Activated T-cell treated with anti-CD3 and anti-CD28 coated beads, Interleukin-2, amount 50 U/mL, for 4 hours (primary cell): ENCODE measurements around the gene SRSF9. TPM values are rescaled to one million over a fixed set of nuclear protein-coding genes. Genes with fewer than 3 reads are reported as not detected.
"Not testable (repeated sequence)": the region's sequence is repeated elsewhere in the genome, so short reads cannot be mapped to it uniquely, and the experiment has no call there.

Experiments
- ATAC-seq, 2 donors: fragments of 200-7000 bp; cut with Tn5 transposase; one replicate each; pipeline ENCODE4 v1.10.0; 2021
- DNase-seq: peaks from one replicate; pipeline ENCODE4 v3.0.0-alpha.2; 2020
- H3K27me3 Mint-ChIP-seq: one replicate; pipeline ENCODE4 v1.8.0; 2021; ENCODE audit warnings: low read depth, mixed read lengths
- H3K36me3 Mint-ChIP-seq: one replicate; pipeline ENCODE4 v1.8.0; 2022; ENCODE audit warnings: mixed read lengths; ENCODE audit not compliant: insufficient read depth
- H3K4me1 Mint-ChIP-seq: one replicate; pipeline ENCODE4 v1.8.0; 2021; ENCODE audit warnings: low read depth, mixed read lengths
- H3K4me3 Mint-ChIP-seq: one replicate; pipeline ENCODE4 v1.8.0; 2021; ENCODE audit warnings: mild to moderate bottlenecking, moderate library complexity, mixed read lengths
- H3K9me3 Mint-ChIP-seq: one replicate; pipeline ENCODE4 v1.8.0; 2021; ENCODE audit warnings: mixed read lengths
- total RNA-seq, 3 donors: library from RNA; stranded (reverse); gene quantifications; one replicate each; pipeline ENCODE4 v1.2.1, GENCODE V29; 2021

SRSF9 gene
- total RNA-seq, 3 donors from 2014 or later: 259 to 288 (median 272) TPM

DNA sequence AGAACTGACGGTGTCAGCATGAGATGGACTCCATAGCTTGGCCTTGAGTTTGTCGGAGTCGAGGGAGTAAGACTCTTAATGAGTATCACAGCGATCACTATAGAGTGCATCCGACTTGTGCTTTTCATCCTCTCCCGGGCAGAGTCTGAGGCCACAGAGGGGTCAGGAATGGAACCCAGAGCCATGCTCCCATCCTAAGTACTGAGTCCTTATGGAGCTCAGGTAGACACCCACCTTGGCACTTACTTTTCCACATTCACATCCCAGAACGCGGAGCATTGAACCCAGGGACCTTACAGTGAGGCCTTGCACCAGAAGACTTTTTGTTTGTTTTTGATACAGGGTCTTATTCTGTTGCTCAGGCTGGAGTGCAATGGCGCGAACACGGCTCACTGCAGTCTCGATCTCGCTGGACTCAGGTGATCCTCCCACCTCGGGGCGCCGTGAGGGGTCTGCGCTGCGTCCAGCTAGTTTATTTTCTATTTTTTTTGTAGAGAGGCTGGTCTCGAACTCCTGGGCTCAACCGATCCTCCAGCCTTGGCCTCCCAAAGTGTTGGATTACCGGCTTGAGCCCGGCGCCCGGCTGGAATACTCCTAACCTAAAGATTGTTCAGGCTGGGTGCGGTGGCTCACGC is 719 bp upstream of the SRSF9 start:
- Mint-ChIP-seq H3K4me1 (peaks cover 38% of the 10 kb centered on the region), H3K27me3 (peaks cover 2% of the 10 kb centered on the region), H3K4me3 (peak overlapping the region; percentile 92), H3K36me3 (peaks cover 13% of the 10 kb centered on the region), H3K9me3 (no peaks in the 10 kb centered on the region)
- ATAC-seq (peak; percentile 23), DNase-seq (no peak)

DNA sequence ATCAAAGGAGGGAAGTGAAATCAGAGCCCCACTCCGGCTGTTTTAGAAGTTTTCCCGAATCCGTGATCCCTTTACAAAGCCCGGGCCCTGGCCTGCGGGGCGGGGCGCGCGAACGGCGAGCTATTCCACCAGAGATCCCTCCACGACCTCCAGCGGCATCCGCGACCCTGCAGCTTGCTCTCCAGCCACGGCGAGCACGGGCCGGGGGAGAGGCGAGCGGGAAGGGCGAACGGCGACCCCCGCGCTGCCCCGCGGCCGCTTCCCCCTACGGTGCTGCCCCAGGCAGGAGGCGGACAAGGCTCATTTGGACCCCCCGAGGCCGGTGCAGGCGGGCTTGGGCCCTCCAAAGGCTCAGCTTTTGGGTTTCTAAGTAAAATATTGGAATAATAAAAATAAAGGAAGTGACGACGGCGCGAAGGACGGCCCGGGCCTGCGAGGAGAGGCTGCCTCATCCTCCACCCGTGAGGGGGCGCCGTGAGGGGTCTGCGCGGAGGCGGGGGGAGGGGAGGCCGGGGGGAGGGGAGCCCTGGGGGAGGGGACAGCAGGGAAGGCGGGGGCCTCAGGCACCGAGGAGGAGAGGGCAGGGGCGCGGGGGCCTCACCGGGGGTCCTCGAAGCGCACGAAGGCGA is 613 bp downstream of the SRSF9 start:
- DNase-seq: peak; percentile 57
- ATAC-seq: peak; percentile 48 to 54

DNA sequence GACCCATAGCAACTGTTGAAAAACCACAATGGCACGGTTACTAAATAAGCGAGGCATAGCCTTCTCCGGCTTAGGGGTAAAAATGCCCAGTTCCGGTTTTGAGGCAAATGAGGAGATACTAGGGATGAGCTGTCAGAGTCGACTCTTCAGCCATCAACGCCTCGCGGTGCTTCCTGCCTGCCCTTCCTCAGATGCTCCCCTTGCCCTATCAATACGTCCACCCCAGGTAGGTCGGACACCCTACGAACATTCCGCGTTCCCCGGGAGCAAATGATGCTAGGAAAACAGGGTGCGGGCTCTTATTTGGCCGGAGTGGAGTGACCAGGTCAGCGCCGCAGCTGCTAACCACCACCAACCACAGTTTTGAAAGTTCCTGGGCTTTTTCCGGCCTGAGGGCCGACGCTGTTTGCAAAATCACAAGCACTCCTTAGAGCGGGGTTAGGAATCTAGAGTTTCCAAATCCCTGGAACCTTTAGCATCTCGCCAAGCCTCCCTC is 1.2 kb downstream of the SRSF9 start:
- peaks cover 36% of the 10 kb centered on the region for H3K4me1 Mint-ChIP-seq
- H3K27me3 Mint-ChIP-seq: no peaks in the 10 kb centered on the region
- peaks cover 28% of the 10 kb centered on the region for H3K36me3 Mint-ChIP-seq
- ATAC-seq: no peak
- DNase-seq: no peak
- peak overlapping the region; percentile 92 for H3K4me3 Mint-ChIP-seq
- no peaks in the 10 kb centered on the region for H3K9me3 Mint-ChIP-seq

More for the DNA sequence above, 613 bp downstream of the SRSF9 start:
- peak overlapping the region; percentile 92 for H3K4me3 Mint-ChIP-seq
- peaks cover 2% of the 10 kb centered on the region for H3K27me3 Mint-ChIP-seq
- H3K4me1 Mint-ChIP-seq: peaks cover 36% of the 10 kb centered on the region
- H3K36me3 Mint-ChIP-seq: peaks cover 23% of the 10 kb centered on the region
- no peaks in the 10 kb centered on the region for H3K9me3 Mint-ChIP-seq

- DNase-seq (no peak), ATAC-seq (no peak)
- H3K36me3 Mint-ChIP-seq: peaks cover 27% of the 10 kb centered on the region
- H3K9me3 Mint-ChIP-seq: no peaks in the 10 kb centered on the region
- H3K4me3 Mint-ChIP-seq: peak overlapping the region; percentile 92
- no peaks in the 10 kb centered on the region for H3K27me3 Mint-ChIP-seq
- peaks cover 32% of the 10 kb centered on the region for H3K4me1 Mint-ChIP-seq
Measured at GRCh38 chr12:120467439-120467838, 2.1 kb downstream of the SRSF9 start.

GRCh38 chr12:120466560-120467315 is 2.8 kb downstream of the SRSF9 start:
- ATAC-seq: no peak
- Mint-ChIP-seq H3K36me3 (peaks cover 30% of the 10 kb centered on the region), H3K27me3 (no peaks in the 10 kb centered on the region), H3K9me3 (no peaks in the 10 kb centered on the region), H3K4me3 (no peak overlapping the region), H3K4me1 (peaks cover 31% of the 10 kb centered on the region)
- DNase-seq: peak; percentile 24

DNA sequence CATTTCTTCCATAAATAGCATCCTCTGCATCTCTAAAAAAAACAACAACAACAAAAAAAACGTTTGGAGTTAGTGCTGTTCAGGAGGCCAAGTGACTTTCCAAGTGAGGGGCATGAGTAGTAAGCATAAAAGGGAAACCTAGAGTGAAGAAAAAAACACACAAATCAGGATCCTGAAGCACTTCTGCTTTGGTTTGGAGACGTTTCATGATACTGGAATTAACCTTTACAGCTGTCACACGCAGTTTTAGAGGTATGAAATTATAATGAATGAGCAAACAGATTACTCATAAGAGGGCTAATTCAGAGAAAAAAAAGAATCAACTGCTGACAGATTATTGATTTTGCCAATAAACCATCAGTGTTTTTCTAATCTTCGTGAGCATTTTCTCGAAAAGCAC is 3.8 kb downstream of the SRSF9 start:
- ATAC-seq (no peak), DNase-seq (no peak)
- peaks cover 31% of the 10 kb centered on the region for H3K4me1 Mint-ChIP-seq
- H3K9me3 Mint-ChIP-seq: no peaks in the 10 kb centered on the region
- H3K4me3 Mint-ChIP-seq: no peak overlapping the region
- H3K27me3 Mint-ChIP-seq: no peaks in the 10 kb centered on the region
- H3K36me3 Mint-ChIP-seq: peaks cover 34% of the 10 kb centered on the region

GRCh38 chr12:120463712-120464111 is 5.8 kb downstream of the SRSF9 start:
- H3K9me3 Mint-ChIP-seq: no peaks in the 10 kb centered on the region
- peaks cover 27% of the 10 kb centered on the region for H3K4me1 Mint-ChIP-seq
- H3K4me3 Mint-ChIP-seq: no peak overlapping the region
- no peak for DNase-seq
- no peaks in the 10 kb centered on the region for H3K27me3 Mint-ChIP-seq
- H3K36me3 Mint-ChIP-seq: peaks cover 47% of the 10 kb centered on the region
- no peak for ATAC-seq

DNA sequence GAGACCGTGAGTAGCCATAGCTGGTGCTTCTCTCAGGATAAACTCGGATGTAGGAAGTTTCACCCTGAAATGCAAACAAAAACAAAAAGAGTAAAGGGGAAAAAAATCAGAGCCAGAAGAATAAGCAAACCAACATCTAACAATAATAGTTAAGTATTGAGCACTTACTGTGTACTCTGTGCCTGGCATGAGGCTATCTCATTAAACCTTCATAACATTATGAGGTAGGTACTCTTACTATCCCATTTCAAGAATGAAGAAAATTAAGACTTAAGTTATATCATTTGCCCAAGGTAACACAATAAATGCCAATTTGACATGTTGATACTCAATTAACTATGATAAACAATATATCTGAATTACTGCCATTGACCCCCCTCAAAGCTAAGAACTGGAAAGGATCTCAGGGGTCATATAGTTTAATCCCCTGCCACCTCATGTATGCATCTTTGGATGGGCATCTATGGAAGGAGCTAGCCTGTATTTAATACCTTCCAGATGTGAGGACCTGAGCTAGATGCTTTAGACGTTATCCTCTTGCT is 7.4 kb downstream of the SRSF9 start:
- Mint-ChIP-seq H3K4me3 (no peak overlapping the region), H3K27me3 (no peaks in the 10 kb centered on the region), H3K9me3 (no peaks in the 10 kb centered on the region), H3K4me1 (peaks cover 17% of the 10 kb centered on the region), H3K36me3 (peaks cover 47% of the 10 kb centered on the region)
- DNase-seq (no peak), ATAC-seq (no peak)

GRCh38 chr12:120460157-120460556 is 9.4 kb downstream of the SRSF9 start:
- peaks cover 45% of the 10 kb centered on the region for H3K36me3 Mint-ChIP-seq
- H3K9me3 Mint-ChIP-seq: no peaks in the 10 kb centered on the region
- no peaks in the 10 kb centered on the region for H3K27me3 Mint-ChIP-seq
- DNase-seq (no peak), ATAC-seq (no peak)
- H3K4me1 Mint-ChIP-seq: no peaks in the 10 kb centered on the region
- no peak overlapping the region for H3K4me3 Mint-ChIP-seq

DNA sequence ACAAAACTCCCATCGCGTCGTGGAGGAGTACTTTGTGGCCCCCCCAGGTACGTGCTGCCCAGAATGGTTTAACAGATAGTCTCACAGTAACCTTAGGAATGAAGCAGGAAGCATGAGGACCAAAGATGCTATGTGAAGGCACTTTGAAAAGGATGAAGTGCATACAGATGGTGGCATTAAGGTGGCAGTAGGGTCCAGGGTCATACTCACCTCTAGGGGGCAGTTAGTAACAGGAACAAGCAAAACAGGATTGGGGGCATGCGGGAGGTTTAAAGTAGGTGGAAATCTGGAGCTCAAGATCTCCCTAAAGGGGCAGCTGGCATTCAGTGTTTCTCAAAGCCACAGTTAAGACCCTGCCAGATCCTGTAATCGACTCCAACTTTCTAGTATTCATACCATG is 12.4 kb downstream of the SRSF9 start:
- H3K9me3 Mint-ChIP-seq: no peaks in the 10 kb centered on the region
- H3K27me3 Mint-ChIP-seq: no peaks in the 10 kb centered on the region
- peaks cover 30% of the 10 kb centered on the region for H3K36me3 Mint-ChIP-seq
- peaks cover 7% of the 10 kb centered on the region for H3K4me1 Mint-ChIP-seq
- no peak overlapping the region for H3K4me3 Mint-ChIP-seq
- ATAC-seq (no peak), DNase-seq (no peak)

DNA sequence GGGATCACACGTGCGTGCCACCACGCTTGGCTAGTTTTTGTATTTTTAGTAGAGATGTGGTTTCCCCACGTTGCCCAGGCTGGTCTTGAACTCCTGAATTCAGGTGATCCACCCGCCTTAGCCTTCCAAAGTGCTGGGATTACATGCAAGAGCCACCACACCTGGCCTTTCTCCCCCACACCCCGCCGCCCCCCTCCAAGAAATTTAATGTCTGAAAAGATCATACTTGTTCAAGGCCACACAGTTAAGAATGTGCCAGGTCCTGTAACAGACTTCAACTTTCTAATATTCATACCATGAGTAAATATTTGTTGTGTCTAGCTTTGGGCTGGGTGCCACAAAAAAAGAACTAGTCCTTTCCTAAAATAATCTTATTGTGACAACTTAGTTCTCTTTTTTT is 14.2 kb downstream of the SRSF9 start:
- no peaks in the 10 kb centered on the region for H3K9me3 Mint-ChIP-seq
- ATAC-seq (no peak), DNase-seq (no peak)
- no peak overlapping the region for H3K4me3 Mint-ChIP-seq
- H3K36me3 Mint-ChIP-seq: peaks cover 26% of the 10 kb centered on the region
- H3K4me1 Mint-ChIP-seq: peaks cover 7% of the 10 kb centered on the region
- H3K27me3 Mint-ChIP-seq: no peaks in the 10 kb centered on the region

DNA sequence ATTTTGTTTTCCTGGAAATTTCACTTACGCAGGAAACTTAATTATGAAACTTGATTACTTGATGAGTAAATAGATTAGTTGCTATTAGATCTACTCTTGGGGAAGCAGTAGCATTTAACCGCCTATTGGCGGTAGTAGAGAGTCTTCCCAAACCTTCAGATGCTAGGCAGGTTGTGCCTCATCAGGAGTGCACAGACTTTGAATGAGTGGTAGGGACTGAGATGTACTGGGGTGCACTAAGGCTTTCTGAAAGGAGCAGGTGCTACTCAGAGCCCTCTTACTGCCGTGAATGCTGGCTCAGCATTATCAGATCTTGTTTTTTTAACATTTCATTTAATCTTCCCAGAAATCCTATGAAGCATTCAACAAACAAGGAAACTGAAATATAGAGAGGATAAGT is 15.6 kb downstream of the SRSF9 start:
- no peak overlapping the region for H3K4me3 Mint-ChIP-seq
- no peaks in the 10 kb centered on the region for H3K9me3 Mint-ChIP-seq
- no peaks in the 10 kb centered on the region for H3K27me3 Mint-ChIP-seq
- H3K36me3 Mint-ChIP-seq: peaks cover 15% of the 10 kb centered on the region
- peak; percentile 85 to 96 for ATAC-seq
- no peak for DNase-seq
- peaks cover 12% of the 10 kb centered on the region for H3K4me1 Mint-ChIP-seq

DNA sequence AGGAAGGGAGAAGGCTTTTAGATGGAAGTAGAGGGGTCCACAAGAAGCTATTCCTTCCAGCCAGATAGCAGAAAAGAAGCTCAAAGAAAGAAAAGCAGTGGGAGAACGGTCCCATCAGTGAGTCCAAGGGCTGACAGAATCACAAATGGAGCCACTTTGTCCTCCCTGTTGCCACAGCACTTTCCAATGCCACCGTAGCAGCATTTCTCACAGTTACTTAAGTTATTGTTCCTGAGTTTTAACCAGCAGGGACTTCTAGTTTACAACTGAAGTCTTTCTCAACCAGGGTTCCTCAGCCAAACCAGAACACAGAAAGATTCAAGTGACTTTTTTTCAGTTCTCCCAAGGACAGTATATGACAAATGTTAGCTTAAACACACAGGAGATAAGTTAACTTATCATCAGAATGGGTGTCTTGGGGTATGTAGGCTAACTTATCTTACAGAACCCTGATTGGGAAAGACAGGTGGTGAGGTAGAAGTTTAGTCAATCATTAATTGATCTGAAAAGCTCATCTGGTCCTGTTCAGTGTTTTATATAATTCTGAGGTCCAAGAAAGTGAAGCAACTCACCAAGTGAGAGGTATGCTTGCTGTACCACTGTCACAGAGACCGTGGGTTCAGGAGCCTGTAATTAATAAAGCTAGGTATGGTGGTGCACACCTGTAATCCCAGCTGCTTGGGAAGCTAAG is 16.3 kb downstream of the SRSF9 start:
- ATAC-seq (no peak), DNase-seq (no peak)
- Mint-ChIP-seq H3K36me3 (peaks cover 11% of the 10 kb centered on the region), H3K4me3 (no peak overlapping the region), H3K9me3 (no peaks in the 10 kb centered on the region), H3K4me1 (peaks cover 12% of the 10 kb centered on the region), H3K27me3 (no peaks in the 10 kb centered on the region)

DNA sequence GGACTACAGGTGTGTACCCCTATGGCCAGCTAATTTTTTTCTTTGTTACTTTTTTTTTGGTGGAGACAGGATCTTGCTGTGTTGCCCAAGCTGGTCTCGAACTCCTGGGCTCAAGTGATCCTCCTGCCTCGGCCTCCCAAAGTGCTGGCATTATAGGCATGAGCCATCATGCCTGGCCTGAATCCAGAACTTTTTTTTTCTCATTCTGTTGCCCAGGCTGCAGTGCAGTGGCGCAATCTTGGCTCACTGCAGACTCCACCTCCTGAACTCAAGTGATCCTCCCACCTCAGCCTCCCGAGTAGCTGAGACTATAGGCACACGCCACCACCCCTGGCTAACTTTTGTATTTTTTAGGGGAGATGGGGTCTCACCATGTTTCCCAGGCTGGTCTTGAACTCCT is 17.0 kb downstream of the SRSF9 start:
- not testable (repeated sequence) for H3K9me3 Mint-ChIP-seq, ATAC-seq, H3K4me3 Mint-ChIP-seq, DNase-seq, H3K27me3 Mint-ChIP-seq
- Mint-ChIP-seq H3K36me3 (peaks cover 11% of the 10 kb centered on the region), H3K4me1 (peaks cover 18% of the 10 kb centered on the region)
